ENCODE data around the gene MAGI1. TPM values are rescaled to one million over a fixed set of nuclear protein-coding genes. Genes with fewer than 3 reads are reported as not detected.

MAGI1 gene
- total RNA-seq, 2 donors from 2014 or later: 37.5 to 51.6 TPM

- TF ChIP-seq POLR2AphosphoS5 (IDR thresholded peaks at IDR 0.05): no peak
- no peak for TF ChIP-seq CTCF (IDR thresholded peaks at IDR 0.05)
- no peak for TF ChIP-seq POLR2A (IDR thresholded peaks at IDR 0.05)
- intact Hi-C loops (cut with DNase I): no loop called here
Measured at GRCh38 chr3:65478551-65479500, 559.9 kb downstream of the MAGI1 start.

GRCh38 chr3:65473736-65474135 is 565.0 kb downstream of the MAGI1 start:
- no peak for TF ChIP-seq POLR2AphosphoS5 (IDR thresholded peaks at IDR 0.05)
- no peak for TF ChIP-seq POLR2A (IDR thresholded peaks at IDR 0.05)
- TF ChIP-seq CTCF (IDR thresholded peaks at IDR 0.05): no peak
- Histone ChIP-seq H3K9me3 (no peaks in the 10 kb centered on the region), H3K27me3 (replicated peaks; ENCODE audit: insufficient read depth) (no peaks in the 10 kb centered on the region), H3K36me3 (no peaks in the 10 kb centered on the region), H3K4me1 (replicated peaks) (no peaks in the 10 kb centered on the region), H3K27ac (no peak overlapping the region), H3K4me3 (no peak overlapping the region)
- intact Hi-C loops (cut with DNase I): no loop called here
- 58% methylated on average over 3 of the region's 3 CpGs for whole genome bisulfite sequencing
- DNase-seq (ENCODE audit: low spot score): no peak

More at GRCh38 chr3:65478551-65479500, 559.9 kb downstream of the MAGI1 start:
- peaks cover 4% of the 10 kb centered on the region for H3K4me1 ChIP-seq (replicated peaks)
- no peak for DNase-seq (ENCODE audit: low spot score)
- no peak overlapping the region for H3K27ac ChIP-seq
- H3K4me3 ChIP-seq: no peak overlapping the region
- H3K9me3 ChIP-seq: no peaks in the 10 kb centered on the region
- WGBS: 83% methylated on average over 13 of the region's 13 CpGs
- H3K36me3 ChIP-seq: no peaks in the 10 kb centered on the region
- H3K27me3 ChIP-seq (replicated peaks; ENCODE audit: insufficient read depth): no peaks in the 10 kb centered on the region

- DNase-seq (ENCODE audit: low spot score): no peak
- intact Hi-C loops (cut with DNase I): no loop called here
- no peak overlapping the region for H3K27ac ChIP-seq
- no peaks in the 10 kb centered on the region for H3K4me1 ChIP-seq (replicated peaks)
- H3K36me3 ChIP-seq: no peaks in the 10 kb centered on the region
- no peaks in the 10 kb centered on the region for H3K27me3 ChIP-seq (replicated peaks; ENCODE audit: insufficient read depth)
- 76% methylated on average over 3 of the region's 3 CpGs for WGBS
- no peaks in the 10 kb centered on the region for H3K9me3 ChIP-seq
- TF ChIP-seq POLR2A (IDR thresholded peaks at IDR 0.05) (no peak), CTCF (IDR thresholded peaks at IDR 0.05) (no peak), POLR2AphosphoS5 (IDR thresholded peaks at IDR 0.05) (no peak)
- no peak overlapping the region for H3K4me3 ChIP-seq
Measured at GRCh38 chr3:65472501-65472900, 566.2 kb downstream of the MAGI1 start.

GRCh38 chr3:65466300-65466988 is 572.3 kb downstream of the MAGI1 start:
- no peak for DNase-seq (ENCODE audit: low spot score)
- H3K4me3 ChIP-seq: no peak overlapping the region
- H3K27me3 ChIP-seq (replicated peaks; ENCODE audit: insufficient read depth): no peaks in the 10 kb centered on the region
- no peak overlapping the region for H3K27ac ChIP-seq
- intact Hi-C loops (cut with DNase I): no loop called here
- no peaks in the 10 kb centered on the region for H3K9me3 ChIP-seq
- WGBS: 88% methylated on average over 5 of the region's 5 CpGs
- H3K36me3 ChIP-seq: no peaks in the 10 kb centered on the region
- H3K4me1 ChIP-seq (replicated peaks): no peaks in the 10 kb centered on the region
- TF ChIP-seq POLR2A (IDR thresholded peaks at IDR 0.05) (no peak), CTCF (IDR thresholded peaks at IDR 0.05) (no peak), POLR2AphosphoS5 (IDR thresholded peaks at IDR 0.05) (no peak)

Data from prostate gland (tissue), 2 donors.